ENCODE measurements around the gene ZNF77.
"Not testable (repeated sequence)": the region's sequence is repeated elsewhere in the genome, so short reads cannot be mapped to it uniquely, and the experiment has no call there.

DNA sequence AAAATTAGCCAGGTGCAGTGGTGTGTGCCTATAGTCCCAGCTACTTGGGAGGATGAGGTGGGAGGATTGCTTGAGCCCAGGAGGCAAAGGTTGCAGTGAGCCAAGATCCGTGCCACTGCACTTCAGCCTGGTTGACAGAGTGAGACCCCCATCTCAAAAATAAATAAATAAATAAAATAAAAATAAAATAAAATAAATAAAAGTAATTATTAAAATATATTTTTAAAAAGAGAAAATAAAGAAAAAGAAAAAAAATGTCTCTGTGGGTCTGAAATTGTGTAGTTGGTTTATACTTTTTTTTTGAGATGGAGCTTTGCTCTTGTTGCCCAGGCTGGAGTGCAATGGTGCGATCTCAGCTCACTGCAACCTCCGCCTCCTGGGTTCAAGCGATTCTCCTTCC, 8.9 kb downstream of the ZNF77 start:
- TF ChIP-seq, protein P1, sequence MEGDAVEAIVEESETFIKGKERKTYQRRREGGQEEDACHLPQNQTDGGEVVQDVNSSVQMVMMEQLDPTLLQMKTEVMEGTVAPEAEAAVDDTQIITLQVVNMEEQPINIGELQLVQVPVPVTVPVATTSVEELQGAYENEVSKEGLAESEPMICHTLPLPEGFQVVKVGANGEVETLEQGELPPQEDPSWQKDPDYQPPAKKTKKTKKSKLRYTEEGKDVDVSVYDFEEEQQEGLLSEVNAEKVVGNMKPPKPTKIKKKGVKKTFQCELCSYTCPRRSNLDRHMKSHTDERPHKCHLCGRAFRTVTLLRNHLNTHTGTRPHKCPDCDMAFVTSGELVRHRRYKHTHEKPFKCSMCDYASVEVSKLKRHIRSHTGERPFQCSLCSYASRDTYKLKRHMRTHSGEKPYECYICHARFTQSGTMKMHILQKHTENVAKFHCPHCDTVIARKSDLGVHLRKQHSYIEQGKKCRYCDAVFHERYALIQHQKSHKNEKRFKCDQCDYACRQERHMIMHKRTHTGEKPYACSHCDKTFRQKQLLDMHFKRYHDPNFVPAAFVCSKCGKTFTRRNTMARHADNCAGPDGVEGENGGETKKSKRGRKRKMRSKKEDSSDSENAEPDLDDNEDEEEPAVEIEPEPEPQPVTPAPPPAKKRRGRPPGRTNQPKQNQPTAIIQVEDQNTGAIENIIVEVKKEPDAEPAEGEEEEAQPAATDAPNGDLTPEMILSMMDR (IDR thresholded peaks at IDR 0.05): not testable (repeated sequence)
- TF ChIP-seq POLR2A (IDR thresholded peaks at IDR 0.05): not testable (repeated sequence)
